PFSK-1 (cell line): ENCODE results near the gene SH3BP5.

Experiments
- REST ChIP-seq, 2 experiments: IDR thresholded peaks; 2 replicates each; pipeline versions ENCODE4 v1.6.1 to v1.8.0; 2011 to 2012; ENCODE audit warnings: low read depth in 2 of 2, low read length in 2 of 2, control low read depth in 1 of 2, inconsistent platforms in 1 of 2, mild to moderate bottlenecking in 1 of 2, moderate library complexity in 1 of 2; ENCODE audit not compliant: insufficient read depth in 1 of 2
- TAF1 ChIP-seq: IDR thresholded peaks from 2 replicates; pipeline ENCODE4 v1.6.1; 2012; ENCODE audit warnings: low read length, control low read depth, borderline replicate concordance; ENCODE audit not compliant: insufficient read depth

GRCh38 chr3:15260531-15260930 is 71.9 kb downstream of the SH3BP5 start:
- TF ChIP-seq TAF1 (no peak), REST (IDR thresholded peaks at IDR 0.05; ENCODE audit: insufficient read depth in 1 of 2, low read depth in 2 of 2, low read length in 2 of 2) (no peak)
